Caco-2 (cell line): ENCODE data around the gene NKX2-3. TPM values are rescaled to one million over a fixed set of nuclear protein-coding genes. Genes with fewer than 3 reads are reported as not detected.

Experiments
- BruUV-seq: library from RNA; stranded (reverse); fragments of 400-500 nt; replicated peaks from 2 replicates; lab custom pipeline; 2021; lab: Mats Ljungman, UMichigan
- CTCF ChIA-PET: fragments of 300-600 bp; sonication (Branson Sonifier 250); formaldehyde crosslinking; loops from one replicate; lab custom pipeline; 2022; ENCODE audit warnings: antibody characterized with exemption; lab: Charles Lee
- POLR2A ChIA-PET: fragments of 300-600 bp; sonication (Branson Sonifier 250); formaldehyde crosslinking; loops from one replicate; lab custom pipeline; 2022; ENCODE audit warnings: antibody characterized with exemption; lab: Charles Lee
- DNase-seq, 2 experiments: peaks; one replicate each; pipeline versions ENCODE4 v3.0.0 to v3.0.0-alpha.2; 2020 to 2022
- H3K27me3 ChIP-seq: replicated peaks from 2 replicates; pipeline ENCODE4 v1.6.0; 2011; ENCODE audit warnings: low read length; ENCODE audit not compliant: control insufficient read depth, insufficient read depth
- H3K36me3 ChIP-seq: 2 replicates; pipeline ENCODE4 v1.5.1; 2011; ENCODE audit warnings: low read length; ENCODE audit not compliant: control insufficient read depth, insufficient read depth
- H3K4me1 ChIP-seq: fragments of 250-450 bp; sonication (Bioruptor Pico); 2 replicates; pipeline ENCODE4 v1.5.1; 2020; ENCODE audit warnings: mild to moderate bottlenecking
- H3K4me3 ChIP-seq: 2 replicates; pipeline ENCODE4 v1.5.1; 2011; ENCODE audit warnings: low read depth, mild to moderate bottlenecking, control low read depth, low read length
- H3K9me3 ChIP-seq: fragments of 250-450 bp; sonication (Bioruptor Pico); 2 replicates; pipeline ENCODE4 v1.5.1; 2020; ENCODE audit warnings: mild to moderate bottlenecking, moderate library complexity
- H3K27ac Mint-ChIP-seq: one replicate; pipeline ENCODE4 v1.8.0; 2022; ENCODE audit warnings: mixed read lengths; ENCODE audit not compliant: unreplicated experiment
- H3K27me3 Mint-ChIP-seq: one replicate; pipeline ENCODE4 v1.8.0; 2022; ENCODE audit warnings: mixed read lengths; ENCODE audit not compliant: insufficient read depth, unreplicated experiment
- H3K36me3 Mint-ChIP-seq: one replicate; pipeline ENCODE4 v1.8.0; 2022; ENCODE audit warnings: mild to moderate bottlenecking, mixed read lengths; ENCODE audit not compliant: insufficient read depth, unreplicated experiment
- H3K4me1 Mint-ChIP-seq: one replicate; pipeline ENCODE4 v1.8.0; 2022; ENCODE audit warnings: low read depth, mixed read lengths; ENCODE audit not compliant: unreplicated experiment
- H3K4me3 Mint-ChIP-seq: one replicate; pipeline ENCODE4 v1.8.0; 2022; ENCODE audit warnings: mild to moderate bottlenecking, moderate library complexity, mixed read lengths; ENCODE audit not compliant: unreplicated experiment
- H3K9me3 Mint-ChIP-seq: one replicate; pipeline ENCODE4 v1.8.0; 2022; ENCODE audit warnings: mixed read lengths; ENCODE audit not compliant: unreplicated experiment
- intact Hi-C: fragments of 100-400 bp; cut with micrococcal nuclease; formaldehyde crosslinking; loops from one replicate; pipeline ENCODE4 v1.10.0; 2022; ENCODE audit not compliant: unreplicated experiment
- total RNA-seq: library from RNA; stranded (reverse); gene quantifications from 2 replicates; pipeline ENCODE4 v1.2.3, GENCODE V29; 2022
- TF ChIP-seq, protein P1 (sequence below), 2 experiments: fragments of 200-600 bp in 1 of 2; IDR thresholded peaks; 1 replicate in 1 of 2; 2 replicates in 1 of 2; pipeline versions ENCODE4 v1.5.1 to v1.8.0; 2011 to 2022; ENCODE audit warnings: antibody characterized with exemption in 1 of 2, control low read depth in 1 of 2, inconsistent platforms in 1 of 2, low read depth in 1 of 2, low read length in 1 of 2, mild to moderate bottlenecking in 1 of 2, moderate library complexity in 1 of 2; ENCODE audit not compliant: insufficient read depth in 1 of 2, severe bottlenecking in 1 of 2, unreplicated experiment in 1 of 2

The NKX2-3 gene
- total RNA-seq, 1 experiment from 2014 or later, result 0.43 TPM

DNA sequence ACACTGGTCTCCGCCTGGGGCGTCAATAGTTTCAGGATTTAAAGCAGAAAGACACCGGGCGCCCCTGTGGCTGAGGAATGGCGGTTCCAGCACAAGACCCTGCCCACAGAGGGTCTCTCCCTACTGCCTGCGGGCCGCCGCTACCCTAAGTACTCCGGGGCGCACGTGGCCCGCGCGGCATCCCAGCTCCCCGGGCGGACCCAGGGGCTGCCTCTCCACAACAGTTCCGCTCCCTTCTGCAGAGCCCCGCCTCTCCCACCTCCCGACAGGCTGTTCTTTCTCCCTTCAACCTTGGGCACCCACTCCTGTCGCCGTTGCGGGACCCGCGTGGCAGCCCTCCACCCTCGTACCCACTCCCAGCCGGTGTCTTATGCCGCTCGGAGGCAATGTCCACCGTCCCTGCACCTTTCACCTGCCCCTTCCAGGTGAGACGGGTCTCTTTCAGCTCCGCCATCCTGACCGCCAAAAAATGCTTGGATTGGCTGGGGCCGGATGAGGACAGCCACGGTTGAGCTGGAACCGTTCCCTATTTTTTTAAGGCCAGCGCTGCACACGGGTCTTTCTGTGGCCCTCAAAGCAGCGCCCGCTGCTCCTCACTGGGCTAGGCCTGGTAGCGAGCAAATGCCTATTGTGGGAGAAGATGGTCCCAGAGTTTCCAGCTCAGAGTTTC, 1.6 kb upstream of the NKX2-3 start:
- Histone ChIP-seq H3K4me3 (no peak overlapping the region), H3K4me1 (peaks cover 17% of the 10 kb centered on the region; the same call in 1 of the 2 replicates), H3K27me3 (no peaks in the 10 kb centered on the region), H3K36me3 (no peaks in the 10 kb centered on the region), H3K9me3 (no peaks in the 10 kb centered on the region)
- H3K4me1 Mint-ChIP-seq, result peaks cover 8% of the 10 kb centered on the region
- no peaks in the 10 kb centered on the region for H3K9me3 Mint-ChIP-seq
- no peak overlapping the region for H3K4me3 Mint-ChIP-seq
- POLR2A ChIA-PET, result no interaction called here
- CTCF ChIA-PET, result interaction anchor here (0.8 to 1.2 kb wide), 2 partner anchors 10 to 95 kb away, joined by 3 read pairs; no protein-coding TSS in a partner anchor
- no peak overlapping the region for H3K27ac Mint-ChIP-seq
- intact Hi-C loops, result no loop called here
- BruUV-seq, result no TSS peak
- TF ChIP-seq, protein P1, sequence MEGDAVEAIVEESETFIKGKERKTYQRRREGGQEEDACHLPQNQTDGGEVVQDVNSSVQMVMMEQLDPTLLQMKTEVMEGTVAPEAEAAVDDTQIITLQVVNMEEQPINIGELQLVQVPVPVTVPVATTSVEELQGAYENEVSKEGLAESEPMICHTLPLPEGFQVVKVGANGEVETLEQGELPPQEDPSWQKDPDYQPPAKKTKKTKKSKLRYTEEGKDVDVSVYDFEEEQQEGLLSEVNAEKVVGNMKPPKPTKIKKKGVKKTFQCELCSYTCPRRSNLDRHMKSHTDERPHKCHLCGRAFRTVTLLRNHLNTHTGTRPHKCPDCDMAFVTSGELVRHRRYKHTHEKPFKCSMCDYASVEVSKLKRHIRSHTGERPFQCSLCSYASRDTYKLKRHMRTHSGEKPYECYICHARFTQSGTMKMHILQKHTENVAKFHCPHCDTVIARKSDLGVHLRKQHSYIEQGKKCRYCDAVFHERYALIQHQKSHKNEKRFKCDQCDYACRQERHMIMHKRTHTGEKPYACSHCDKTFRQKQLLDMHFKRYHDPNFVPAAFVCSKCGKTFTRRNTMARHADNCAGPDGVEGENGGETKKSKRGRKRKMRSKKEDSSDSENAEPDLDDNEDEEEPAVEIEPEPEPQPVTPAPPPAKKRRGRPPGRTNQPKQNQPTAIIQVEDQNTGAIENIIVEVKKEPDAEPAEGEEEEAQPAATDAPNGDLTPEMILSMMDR (IDR thresholded peaks at IDR 0.05; ENCODE audit: insufficient read depth in 1 of 2, low read depth in 1 of 2, low read length in 1 of 2, severe bottlenecking in 1 of 2, unreplicated experiment in 1 of 2), result no peak
- H3K27me3 Mint-ChIP-seq, result no peaks in the 10 kb centered on the region
- DNase-seq, result no peak
- H3K36me3 Mint-ChIP-seq, result peaks cover 4% of the 10 kb centered on the region

DNA sequence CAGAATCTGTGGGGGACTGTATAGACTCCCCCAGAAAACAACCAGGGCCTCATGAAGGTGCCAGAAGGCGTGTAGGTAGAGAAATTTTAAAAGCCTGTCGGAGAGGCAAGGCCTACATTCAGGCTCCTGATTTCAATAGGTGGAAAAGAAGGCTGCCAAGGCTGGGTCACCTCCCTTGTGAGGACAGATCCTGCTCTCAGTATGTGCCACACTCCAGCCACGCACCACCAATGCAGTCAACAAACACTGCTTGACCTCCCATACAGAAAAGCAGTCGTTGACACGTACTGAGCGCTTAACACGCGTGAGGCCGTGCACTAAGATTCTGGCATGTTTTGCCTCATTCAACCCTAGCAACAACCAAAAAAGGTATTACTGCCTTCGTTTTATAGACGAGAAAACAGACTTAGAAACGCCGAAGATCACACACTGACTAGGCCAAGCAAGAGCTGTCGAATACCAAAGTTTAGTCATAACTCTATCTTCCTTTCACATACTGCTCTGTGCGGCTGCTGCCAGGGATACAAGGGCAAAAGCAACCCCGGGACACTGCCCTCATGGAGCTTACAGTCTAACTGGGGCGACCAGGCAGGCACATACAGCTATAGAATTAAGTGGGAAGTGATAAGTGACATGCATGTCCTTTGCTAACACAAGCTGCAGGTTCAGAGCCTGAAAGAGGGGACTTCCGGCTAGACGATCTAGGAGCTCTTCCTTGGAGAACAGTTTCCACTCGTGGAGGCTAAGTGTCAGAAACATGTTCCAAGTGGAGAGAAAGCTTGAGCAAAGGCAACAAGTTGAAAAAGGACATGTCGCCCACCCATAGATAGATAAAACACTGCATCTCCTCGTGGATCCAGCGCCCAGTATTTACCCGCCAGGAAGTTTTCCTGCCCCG, 797 bp upstream of the NKX2-3 start:
- Mint-ChIP-seq H3K27ac (no peak overlapping the region), H3K4me1 (peaks cover 8% of the 10 kb centered on the region), H3K4me3 (peak overlapping the region; percentile 74), H3K27me3 (no peaks in the 10 kb centered on the region), H3K9me3 (no peaks in the 10 kb centered on the region), H3K36me3 (peaks cover 4% of the 10 kb centered on the region)
- Histone ChIP-seq H3K9me3 (no peaks in the 10 kb centered on the region), H3K36me3 (no peaks in the 10 kb centered on the region), H3K27me3 (no peaks in the 10 kb centered on the region), H3K4me3 (peak overlapping the region; percentile 37), H3K4me1 (peaks cover 17% of the 10 kb centered on the region; the same call in 1 of the 2 replicates)
- intact Hi-C loops, result loop anchor here (1.0 kb wide), 1 partner anchor 12 kb away; no protein-coding TSS in a partner anchor
- ChIA-PET CTCF (interaction anchor here (0.8 to 1.2 kb wide), 2 partner anchors 11 to 96 kb away, joined by 3 read pairs; no protein-coding TSS in a partner anchor), POLR2A (interaction anchor here (0.8 kb wide), 1 partner anchor 88 kb away, joined by 4 read pairs; the partner anchor contains the start of gene SLC25A28)
- no TSS peak for BruUV-seq
- TF ChIP-seq, protein P1 (IDR thresholded peaks at IDR 0.05; ENCODE audit: insufficient read depth in 1 of 2, low read depth in 1 of 2, low read length in 1 of 2, severe bottlenecking in 1 of 2, unreplicated experiment in 1 of 2), result no peak
- no peak for DNase-seq
